ENCODE results near the gene NUDT13.

DNA sequence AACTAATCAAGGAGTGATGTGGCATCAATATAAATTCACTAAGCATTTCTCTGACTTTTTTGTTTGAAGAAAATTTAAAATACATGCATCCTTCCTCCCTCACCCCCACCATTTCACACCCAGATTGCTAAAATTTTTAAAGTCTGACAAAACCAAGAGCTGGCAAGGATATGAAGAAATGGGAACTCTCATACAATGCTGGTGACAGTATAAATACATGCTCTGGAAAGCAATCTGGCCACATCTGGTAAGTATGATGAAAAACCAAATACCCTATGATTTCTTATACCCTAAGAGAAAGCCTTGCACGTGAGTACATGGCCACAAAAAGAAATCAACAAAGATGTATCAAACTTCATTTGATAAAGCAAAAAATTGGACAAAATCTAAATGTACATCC is 44.8 kb upstream of the NUDT13 start:
- TF ChIP-seq POLR2AphosphoS5 (IDR thresholded peaks at IDR 0.05) (no peak), CTCF (IDR thresholded peaks at IDR 0.05) (no peak)
